Large intestine (tissue), 3 donors: Measurements from ENCODE around the gene ERICH2. TPM values are rescaled to one million over a fixed set of nuclear protein-coding genes. Genes with fewer than 3 reads are reported as not detected.

Experiments
- DNase-seq, 2 donors: peaks; one replicate each; pipeline versions ENCODE4 v3.0.0 to v3.0.0-alpha.2; 2013
- H3K27ac ChIP-seq: one replicate; pipeline ENCODE4 v1.5.1; 2013; ENCODE audit warnings: low read length
- H3K27me3 ChIP-seq: 2 replicates; pipeline ENCODE4 v1.6.1; 2013; ENCODE audit warnings: low read length; ENCODE audit not compliant: control insufficient read depth, insufficient read depth
- H3K36me3 ChIP-seq: 2 replicates; pipeline ENCODE4 v1.6.1; 2013; ENCODE audit warnings: low read length; ENCODE audit not compliant: control insufficient read depth, insufficient read depth
- H3K4me1 ChIP-seq: one replicate; pipeline ENCODE4 v1.6.1; 2013; ENCODE audit warnings: low read length; ENCODE audit not compliant: control insufficient read depth, insufficient read depth
- H3K4me3 ChIP-seq: one replicate; pipeline ENCODE4 v1.5.1; 2013; ENCODE audit warnings: low read length
- H3K9me3 ChIP-seq: one replicate; pipeline ENCODE4 v1.6.1; 2013; ENCODE audit warnings: mild to moderate bottlenecking, low read depth, low read length, moderate library complexity; ENCODE audit not compliant: control insufficient read depth
- WGBS: methylation state at CpG from one replicate; pipeline ENCODE4 v1.1.5; 2013; ENCODE audit warnings: low lambda C conversion rate; ENCODE audit not compliant: insufficient coverage; 5-methylcytosine and 5-hydroxymethylcytosine counted together
- polyA plus RNA-seq: library from polyadenylated mRNA; unstranded; fragments of 120-200 nt; gene quantifications from one replicate; pipeline ENCODE4 v1.2.1, GENCODE V29; 2013

The ERICH2 gene
- polyA plus RNA-seq, 1 donor, result 0.69 TPM

GRCh38 chr2:170783549-170783948, 13.4 kb downstream of the ERICH2 start:
- Histone ChIP-seq H3K27me3 (no peaks in the 10 kb centered on the region), H3K4me3 (no peak overlapping the region), H3K4me1 (no peaks in the 10 kb centered on the region), H3K36me3 (no peaks in the 10 kb centered on the region), H3K9me3 (no peaks in the 10 kb centered on the region), H3K27ac (no peak overlapping the region)
- no CpG with 5 or more reads among the region's 1 CpG for WGBS
- DNase-seq, result no peak

DNA sequence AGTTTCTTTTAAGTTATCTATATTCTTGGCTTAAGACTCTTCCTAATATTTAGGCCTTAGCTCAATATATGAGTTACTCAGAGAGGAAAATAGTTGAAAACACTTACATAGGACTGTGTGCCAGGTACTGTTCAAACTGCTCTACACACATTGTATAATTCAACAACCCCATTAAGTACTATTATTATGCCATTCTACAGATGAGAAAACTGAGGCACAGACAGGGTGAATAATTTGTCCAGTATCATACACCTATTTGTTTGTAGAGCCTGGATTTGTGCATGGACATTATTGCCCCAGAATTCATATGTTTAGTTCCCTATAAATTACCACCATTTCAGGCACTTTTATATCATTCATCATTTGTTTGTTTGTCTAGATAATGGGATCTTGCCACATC, 28.8 kb downstream of the ERICH2 start:
- Histone ChIP-seq H3K27me3 (peaks cover 2% of the 10 kb centered on the region), H3K9me3 (no peaks in the 10 kb centered on the region), H3K4me1 (no peaks in the 10 kb centered on the region), H3K4me3 (no peak overlapping the region), H3K36me3 (no peaks in the 10 kb centered on the region), H3K27ac (no peak overlapping the region)
- DNase-seq, result no peak

GRCh38 chr2:170806548-170806947, 36.4 kb downstream of the ERICH2 start:
- no CpG with 5 or more reads among the region's 2 CpGs for WGBS
- no peak overlapping the region for H3K27ac ChIP-seq
- H3K9me3 ChIP-seq, result no peaks in the 10 kb centered on the region
- H3K4me3 ChIP-seq, result no peak overlapping the region
- DNase-seq, result no peak
- H3K27me3 ChIP-seq, result no peaks in the 10 kb centered on the region
- H3K4me1 ChIP-seq, result no peaks in the 10 kb centered on the region
- H3K36me3 ChIP-seq, result no peaks in the 10 kb centered on the region

GRCh38 chr2:170812710-170813600, 42.8 kb downstream of the ERICH2 start:
- peak; percentile 54 to 63 for DNase-seq
- no peaks in the 10 kb centered on the region for H3K36me3 ChIP-seq
- H3K9me3 ChIP-seq, result no peaks in the 10 kb centered on the region
- H3K27ac ChIP-seq, result no peak overlapping the region
- WGBS, result no CpG with 5 or more reads among the region's 14 CpGs
- peaks cover 52% of the 10 kb centered on the region for H3K27me3 ChIP-seq
- H3K4me3 ChIP-seq, result no peak overlapping the region
- peaks cover 20% of the 10 kb centered on the region for H3K4me1 ChIP-seq

DNA sequence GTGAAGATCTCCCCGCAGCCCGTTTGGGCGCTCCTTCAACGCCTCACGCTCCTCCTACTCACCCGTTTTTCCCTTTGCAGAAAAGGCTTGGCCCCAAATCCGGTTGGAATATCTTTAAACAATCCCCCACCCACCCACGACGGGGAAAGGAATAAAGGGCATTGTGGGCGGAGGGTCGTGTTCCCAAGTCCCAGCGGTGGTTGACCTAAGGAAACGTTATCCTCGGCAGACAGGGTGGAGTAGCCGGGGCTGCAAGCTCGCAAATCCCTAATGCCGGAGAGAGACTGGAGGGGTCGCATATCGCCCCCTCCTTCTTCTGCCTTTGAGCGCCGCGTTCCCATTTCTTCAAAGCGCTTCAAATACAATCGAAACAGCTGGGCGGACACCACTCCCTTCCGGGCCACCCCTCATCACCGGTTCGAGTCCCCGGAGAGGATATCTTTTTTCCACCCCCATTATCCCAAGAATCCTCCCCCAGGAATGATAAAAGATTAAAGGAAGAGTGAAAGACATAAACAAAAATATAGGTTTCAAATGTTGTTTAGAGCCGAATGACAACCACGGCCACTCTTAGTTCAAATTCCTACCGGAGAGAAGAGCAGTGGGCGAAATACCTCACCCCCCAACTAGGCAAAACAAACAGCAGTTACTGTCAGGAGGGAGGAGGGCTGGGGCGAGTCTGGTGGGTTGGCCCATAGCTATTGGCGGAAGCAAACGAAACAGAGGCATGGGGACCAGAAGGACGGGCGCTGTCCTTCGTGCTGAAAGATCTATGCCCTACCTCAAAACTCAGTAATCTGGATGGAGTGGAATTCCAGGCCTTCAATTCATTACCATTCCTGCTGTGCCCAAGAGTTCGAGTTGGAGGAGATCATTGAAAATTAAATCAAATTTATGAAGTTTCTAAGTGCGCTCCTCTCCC, 43.7 kb downstream of the ERICH2 start:
- peak in 1 of 2 donors; percentile 60 for DNase-seq
- no CpG with 5 or more reads among the region's 41 CpGs for WGBS
- Histone ChIP-seq H3K4me3 (no peak overlapping the region), H3K4me1 (peaks cover 28% of the 10 kb centered on the region), H3K27ac (no peak overlapping the region), H3K36me3 (no peaks in the 10 kb centered on the region), H3K9me3 (no peaks in the 10 kb centered on the region), H3K27me3 (peaks cover 61% of the 10 kb centered on the region)

DNA sequence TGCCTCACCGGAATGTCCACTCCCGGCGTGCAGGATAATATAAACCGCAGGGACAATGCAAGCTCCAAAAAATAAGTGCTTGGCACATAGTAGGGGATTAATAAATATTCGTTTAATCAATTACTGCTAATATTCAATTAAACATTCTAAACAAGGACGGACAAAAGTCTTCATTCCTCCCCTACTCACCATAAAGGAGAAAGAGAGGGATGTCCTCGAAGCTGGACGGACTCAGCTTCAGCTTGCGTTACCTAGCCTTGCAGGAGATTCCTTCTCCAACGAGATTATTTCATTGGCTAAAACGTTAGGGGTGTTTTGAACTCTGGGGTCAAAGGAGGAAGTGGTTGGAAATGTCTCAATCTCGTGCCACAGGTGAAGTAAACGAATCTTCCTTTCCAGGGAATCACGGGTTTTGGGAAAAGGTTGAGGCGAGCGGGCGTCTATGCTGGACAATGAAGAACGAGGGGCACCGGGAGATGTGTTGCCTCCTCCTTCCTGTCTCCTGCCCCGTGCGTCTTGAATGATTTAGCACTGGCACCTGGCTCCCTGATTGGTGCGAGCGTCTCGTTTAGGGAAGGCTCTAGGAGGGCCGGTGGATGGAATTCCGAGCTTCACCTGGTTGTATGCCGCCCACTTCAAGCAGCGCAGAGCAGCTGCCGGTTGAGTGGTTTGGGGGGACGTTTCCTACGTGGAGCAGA, 44.5 kb downstream of the ERICH2 start:
- no peaks in the 10 kb centered on the region for H3K36me3 ChIP-seq
- H3K27me3 ChIP-seq, result peaks cover 70% of the 10 kb centered on the region
- H3K9me3 ChIP-seq, result no peaks in the 10 kb centered on the region
- peaks cover 30% of the 10 kb centered on the region for H3K4me1 ChIP-seq
- H3K4me3 ChIP-seq, result no peak overlapping the region
- no peak for DNase-seq
- H3K27ac ChIP-seq, result no peak overlapping the region
- WGBS, result 0% methylated on average over 2 of the region's 31 CpGs

DNA sequence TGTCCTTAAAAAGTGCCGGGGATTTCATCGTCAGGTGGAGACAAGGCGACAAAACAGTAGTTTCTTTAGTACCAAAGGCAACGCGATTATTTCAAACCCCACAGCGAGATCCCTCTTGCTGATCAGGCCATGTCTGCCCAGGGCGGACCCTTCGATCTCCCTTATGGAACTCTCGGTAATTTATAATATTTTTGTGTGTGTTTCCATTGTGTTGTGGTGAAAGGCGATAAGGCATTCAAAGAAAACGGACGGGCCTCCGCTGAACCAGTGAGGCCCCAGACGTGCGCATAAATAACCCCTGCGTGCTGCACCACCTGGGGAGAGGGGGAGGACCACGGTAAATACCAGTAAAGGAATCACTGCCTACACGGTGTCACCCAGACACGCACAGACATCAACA, 45.1 kb downstream of the ERICH2 start:
- Histone ChIP-seq H3K4me1 (peaks cover 36% of the 10 kb centered on the region), H3K4me3 (no peak overlapping the region), H3K27me3 (peaks cover 76% of the 10 kb centered on the region), H3K36me3 (no peaks in the 10 kb centered on the region), H3K27ac (no peak overlapping the region), H3K9me3 (peaks cover 2% of the 10 kb centered on the region)
- 10% methylated on average over 2 of the region's 19 CpGs for WGBS
- DNase-seq, result no peak

GRCh38 chr2:170815746-170816503, 45.7 kb downstream of the ERICH2 start:
- H3K27me3 ChIP-seq, result peaks cover 82% of the 10 kb centered on the region
- H3K27ac ChIP-seq, result no peak overlapping the region
- no peaks in the 10 kb centered on the region for H3K36me3 ChIP-seq
- DNase-seq, result peak in 1 of 2 donors; percentile 60
- peaks cover 40% of the 10 kb centered on the region for H3K4me1 ChIP-seq
- peaks cover 2% of the 10 kb centered on the region for H3K9me3 ChIP-seq
- WGBS, result 0% methylated on average over 1 of the region's 52 CpGs
- H3K4me3 ChIP-seq, result peak overlapping the region; percentile 18

- Histone ChIP-seq H3K36me3 (no peaks in the 10 kb centered on the region), H3K4me1 (peaks cover 40% of the 10 kb centered on the region), H3K27me3 (peaks cover 89% of the 10 kb centered on the region), H3K27ac (no peak within 1 kb of the TSS), H3K4me3 (peak within 1 kb of the TSS; percentile 18), H3K9me3 (peaks cover 4% of the 10 kb centered on the region)
- WGBS, result no CpG with 5 or more reads among the region's 49 CpGs
- peak in 1 of 2 donors; percentile 61 for DNase-seq
Measured at GRCh38 chr2:170816504-170817092, 46.4 kb downstream of the ERICH2 start, which contains the start of gene GAD1. Gene GAD1, plus strand, starts transcription at chr2:170816887. Its CDS starts 1,705 bp downstream, at chr2:170818592.
